GM19455 (cell line): Measurements from ENCODE around the gene FGD3.

Experiments
- ATAC-seq: cut with Tn5 transposase; IDR thresholded peaks from one replicate; pipeline ENCODE4 v1.9.1; 2021; ENCODE audit not compliant: unreplicated experiment

FGD3 gene

DNA sequence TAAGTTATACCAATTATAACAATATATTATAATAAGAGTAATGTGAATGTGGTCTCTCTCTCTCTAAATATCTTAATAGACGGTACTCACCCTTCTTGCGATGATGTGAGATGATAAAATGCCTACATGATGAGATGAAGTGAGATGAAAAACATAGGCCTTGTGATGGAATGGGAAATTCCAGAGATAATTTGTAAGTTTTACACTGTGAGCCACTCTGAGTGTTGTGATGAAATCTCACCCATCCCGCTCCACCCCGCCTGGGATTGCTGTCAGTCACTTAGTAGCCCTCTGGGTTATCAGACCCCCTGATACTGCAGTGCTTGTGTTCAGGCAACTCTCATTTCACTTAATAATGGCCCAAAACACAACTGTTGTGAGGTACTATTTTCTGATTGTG is 121.6 kb downstream of the FGD3 start:
- ATAC-seq, result no peak

DNA sequence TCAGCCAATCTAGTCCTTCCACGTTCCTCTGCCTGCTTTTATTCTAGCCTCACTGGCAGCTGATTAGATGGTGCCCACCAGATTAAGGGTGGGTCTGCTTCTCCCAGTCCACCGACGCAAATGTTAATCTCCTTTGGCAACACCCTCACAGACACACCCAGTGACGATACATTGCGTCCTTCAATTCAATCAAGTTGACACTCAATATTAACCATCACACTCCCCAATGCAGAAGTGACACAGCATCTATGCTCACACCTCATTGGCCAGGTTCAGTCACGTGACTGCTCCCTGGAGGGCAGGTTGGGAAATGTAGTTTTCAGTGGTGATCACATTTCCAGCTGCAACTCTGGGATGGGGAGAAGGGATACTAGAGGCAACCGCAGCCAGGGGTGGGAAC is 124.1 kb downstream of the FGD3 start:
- ATAC-seq, result no peak

- no peak for ATAC-seq
These were observed 125.1 kb downstream of the FGD3 start for GRCh38 chr9:93072383-93072795.

GRCh38 chr9:93076101-93076791 is 128.9 kb downstream of the FGD3 start:
- no peak for ATAC-seq

- ATAC-seq, result no peak
These were observed 129.4 kb downstream of the FGD3 start for GRCh38 chr9:93076792-93077128.

- no peak for ATAC-seq
These were observed 130.0 kb downstream of the FGD3 start for GRCh38 chr9:93077367-93077766.

- ATAC-seq, result no peak
These were observed 130.5 kb downstream of the FGD3 start for GRCh38 chr9:93077811-93078210.

DNA sequence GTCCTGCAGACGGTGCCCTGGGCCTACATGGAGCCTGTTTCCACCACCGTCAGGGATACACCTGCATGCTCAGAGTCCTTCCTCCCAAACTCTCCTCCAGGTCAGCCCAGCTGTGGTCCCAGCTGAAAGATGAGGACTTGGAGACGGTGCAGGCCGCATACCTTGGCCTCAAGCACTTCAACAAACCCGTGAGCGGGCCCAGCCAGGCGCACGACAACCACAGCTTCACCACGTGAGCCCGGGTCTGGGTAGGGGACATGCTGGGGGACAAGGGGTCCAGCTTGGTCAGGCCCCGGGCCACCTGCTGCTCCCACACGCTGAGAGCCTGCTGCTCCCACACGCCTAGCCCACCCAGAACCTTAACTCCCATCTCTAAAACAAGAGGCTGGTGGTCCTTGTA is 132.0 kb downstream of the FGD3 start:
- ATAC-seq, result no peak

GRCh38 chr9:93080406-93080805 is 133.1 kb downstream of the FGD3 start:
- no peak for ATAC-seq

GRCh38 chr9:93081081-93081529 is 133.8 kb downstream of the FGD3 start:
- ATAC-seq, result no peak

- ATAC-seq, result no peak
These were observed 134.6 kb downstream of the FGD3 start for GRCh38 chr9:93081931-93082330.

DNA sequence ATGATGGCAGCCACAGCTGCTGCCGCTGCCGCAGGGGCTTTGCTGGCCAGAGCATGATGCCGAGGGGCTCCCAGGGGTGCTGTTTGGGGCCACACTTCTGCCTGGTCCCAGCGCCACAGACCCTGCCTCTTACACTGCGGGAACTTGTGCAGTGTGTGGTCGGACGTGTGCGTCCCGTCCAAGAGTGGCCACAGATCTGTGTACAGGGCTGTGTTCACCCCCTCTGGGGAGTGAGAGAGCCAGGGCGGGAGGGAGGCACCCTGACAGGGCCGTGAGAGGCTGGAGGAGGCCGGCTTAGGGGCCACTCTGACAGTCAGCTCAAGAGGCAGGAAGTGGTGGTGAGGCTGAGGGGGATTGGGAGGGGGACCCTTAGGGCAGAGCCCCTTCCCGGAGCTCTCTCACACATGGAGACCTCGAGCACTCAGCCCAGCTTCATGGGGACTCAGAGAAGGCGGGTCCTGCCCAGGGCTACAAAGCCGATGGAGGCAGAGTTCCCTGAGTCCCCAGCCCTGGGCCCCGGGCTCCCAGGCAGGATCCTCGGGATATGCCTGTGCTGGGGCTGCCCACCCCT is 135.6 kb downstream of the FGD3 start:
- no peak for ATAC-seq

GRCh38 chr9:93083592-93084470 is 136.5 kb downstream of the FGD3 start:
- no peak for ATAC-seq

DNA sequence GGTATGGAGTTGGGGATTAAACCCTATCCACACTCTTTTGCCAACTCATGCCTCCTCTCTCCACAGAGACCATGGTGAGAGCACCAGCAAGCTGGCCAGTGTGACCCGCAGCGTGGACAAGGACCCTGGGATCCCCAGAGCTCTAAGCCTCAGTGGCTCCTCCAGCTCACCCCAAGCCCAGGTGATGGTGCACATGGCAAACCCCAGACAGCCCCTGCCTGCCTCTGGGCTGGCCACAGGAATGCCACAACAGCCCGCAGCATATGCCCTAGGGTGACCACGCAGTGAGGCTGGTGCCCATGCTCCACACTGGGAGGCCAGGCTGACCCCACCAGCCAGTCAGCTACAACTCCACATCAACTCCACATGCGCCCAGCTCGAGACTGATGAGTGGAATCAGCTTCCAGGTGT is 137.2 kb downstream of the FGD3 start:
- ATAC-seq, result no peak

DNA sequence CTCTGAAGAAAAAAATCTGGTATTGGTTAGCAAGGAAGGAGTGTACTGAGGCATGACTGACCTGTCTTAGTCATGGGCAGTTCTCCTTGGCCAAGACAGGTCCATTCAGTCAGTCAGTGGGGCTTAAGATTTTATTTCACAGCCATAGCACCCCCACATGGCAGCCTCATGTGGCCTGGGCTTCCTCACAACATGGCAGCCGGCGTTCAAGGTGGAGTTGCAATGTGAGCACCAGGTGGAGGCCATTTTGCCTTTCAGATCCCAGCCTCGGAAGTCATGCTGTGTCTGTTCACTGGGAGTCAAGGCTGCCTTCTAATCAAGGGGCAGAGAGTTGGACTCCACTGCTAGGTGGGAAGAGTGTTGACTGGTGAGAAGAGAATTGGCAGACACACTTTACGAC is 138.4 kb downstream of the FGD3 start:
- ATAC-seq, result no peak
